ENCODE results near the gene TINCR. TPM values are rescaled to one million over a fixed set of nuclear protein-coding genes. Genes with fewer than 3 reads are reported as not detected.

The TINCR gene
- polyA plus RNA-seq, 1 of the 3 experiments (the other 2 are of a cell fraction), result 0.02 TPM

GRCh38 chr19:5522106-5522505 lies 45.6 kb downstream of the TINCR start:
- H4K20me1 ChIP-seq (ENCODE audit: insufficient read depth), result no peaks in the 10 kb centered on the region
- 43% methylated on average over 11 of the region's 11 CpGs for WGBS (ENCODE audit: low lambda C conversion rate)
- no peak overlapping the region for H2AFZ ChIP-seq (ENCODE audit: low read depth)
- no peak overlapping the region for H3K27ac ChIP-seq (ENCODE audit: low read depth in 2 of 2, low read length in 1 of 2)
- ChIA-PET CTCF (no interaction called here), POLR2A (no interaction called here)
- no peaks in the 10 kb centered on the region for H3K9me3 ChIP-seq
- no peaks in the 10 kb centered on the region for H3K79me2 ChIP-seq (ENCODE audit: insufficient read depth)
- no peaks in the 10 kb centered on the region for H3K36me3 ChIP-seq (replicated peaks in 1 of 2; ENCODE audit: control insufficient read depth in 1 of 2, insufficient read depth in 2 of 2, low read length in 1 of 2)
- TF ChIP-seq FOSL2 (IDR thresholded peaks at IDR 0.05; ENCODE audit: borderline replicate concordance, low read depth) (no peak), SIN3A (IDR thresholded peaks at IDR 0.05; ENCODE audit: borderline replicate concordance, low read depth, low read length) (no peak), TAF1 (IDR thresholded peaks at IDR 0.05; ENCODE audit: borderline replicate concordance, low read depth, low read length) (no peak), PBX3 (IDR thresholded peaks at IDR 0.05) (no peak), GATA2 (CRISPR knock-in tag; IDR thresholded peaks at IDR 0.05) (no peak), EP300 (IDR thresholded peaks at IDR 0.05; ENCODE audit: borderline replicate concordance in 1 of 2, low read depth in 1 of 2, low read length in 1 of 2) (no peak), JUND (IDR thresholded peaks at IDR 0.05) (no peak), TEAD4 (IDR thresholded peaks at IDR 0.05; ENCODE audit: borderline replicate concordance, insufficient read depth) (no peak), IRF3 (IDR thresholded peaks at IDR 0.05; ENCODE audit: low read depth, low read length) (no peak), RXRA (IDR thresholded peaks at IDR 0.05; ENCODE audit: borderline replicate concordance, low read depth) (no peak), GABPA (IDR thresholded peaks at IDR 0.05; ENCODE audit: low read depth) (no peak), ELF1 (IDR thresholded peaks at IDR 0.05) (no peak), USF1 (IDR thresholded peaks at IDR 0.05; ENCODE audit: borderline replicate concordance, low read depth) (no peak), MAX (IDR thresholded peaks at IDR 0.05; ENCODE audit: low read depth) (no peak), USF2 (IDR thresholded peaks at IDR 0.05; ENCODE audit: borderline replicate concordance, low read depth, low read length) (no peak), FOXM1 (IDR thresholded peaks at IDR 0.05; ENCODE audit: low read depth) (no peak), YY1 (IDR thresholded peaks at IDR 0.05; ENCODE audit: low read depth) (no peak), ZBTB33 (IDR thresholded peaks at IDR 0.05; ENCODE audit: borderline replicate concordance, low read depth) (no peak)
- no peaks in the 10 kb centered on the region for H3K9me2 ChIP-seq
- no peaks in the 10 kb centered on the region for H3F3A ChIP-seq (replicated peaks; ENCODE audit: insufficient read depth)
- no peak overlapping the region for H3K4me2 ChIP-seq
- H3K4me3 ChIP-seq (ENCODE audit: low read depth in 2 of 2, low read length in 1 of 2), result no peak overlapping the region
- H3K9ac ChIP-seq, result no peak overlapping the region
- no peaks in the 10 kb centered on the region for H3K4me1 ChIP-seq (ENCODE audit: control insufficient read depth in 1 of 2, insufficient read depth in 2 of 2, low read depth in 1 of 2, low read length in 1 of 2)
- H3K27me3 ChIP-seq (ENCODE audit: insufficient read depth), result no peaks in the 10 kb centered on the region; the same call in 1 of the 2 replicates
- DNase-seq, result no peak
